ENCODE measurements around the gene TRAPPC8.
"Not testable (repeated sequence)": the region's sequence is repeated elsewhere in the genome, so short reads cannot be mapped to it uniquely, and the experiment has no call there.

TRAPPC8 gene

DNA sequence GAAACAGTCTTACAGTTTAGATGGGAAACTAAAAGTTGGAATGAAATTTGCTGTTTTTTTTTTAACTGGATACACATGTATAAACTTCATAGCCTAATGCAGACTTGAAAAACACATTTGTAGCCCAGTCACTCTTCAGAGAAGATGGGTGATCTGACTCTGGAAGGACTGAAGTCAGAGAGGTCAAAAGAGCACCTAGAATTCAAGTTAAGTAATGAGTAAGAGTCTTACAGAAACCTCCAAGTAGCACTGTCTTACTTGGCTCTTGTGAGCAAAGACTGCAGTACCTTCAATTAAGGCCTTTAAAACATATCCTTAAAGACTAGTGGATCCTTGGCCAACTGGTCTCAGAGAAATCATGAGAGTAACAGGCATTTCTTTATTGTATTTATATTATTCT is 41.9 kb downstream of the TRAPPC8 start:
- no peak for DNase-seq (ENCODE audit: low read depth in 1 of 2, low spot score in 1 of 2)
- no peak for TF ChIP-seq POLR2AphosphoS5 (IDR thresholded peaks at IDR 0.05; ENCODE audit: low read depth)
- TF ChIP-seq SPI1 (IDR thresholded peaks at IDR 0.05; ENCODE audit: borderline replicate concordance, low read depth), result no peak
- TF ChIP-seq, protein P1, sequence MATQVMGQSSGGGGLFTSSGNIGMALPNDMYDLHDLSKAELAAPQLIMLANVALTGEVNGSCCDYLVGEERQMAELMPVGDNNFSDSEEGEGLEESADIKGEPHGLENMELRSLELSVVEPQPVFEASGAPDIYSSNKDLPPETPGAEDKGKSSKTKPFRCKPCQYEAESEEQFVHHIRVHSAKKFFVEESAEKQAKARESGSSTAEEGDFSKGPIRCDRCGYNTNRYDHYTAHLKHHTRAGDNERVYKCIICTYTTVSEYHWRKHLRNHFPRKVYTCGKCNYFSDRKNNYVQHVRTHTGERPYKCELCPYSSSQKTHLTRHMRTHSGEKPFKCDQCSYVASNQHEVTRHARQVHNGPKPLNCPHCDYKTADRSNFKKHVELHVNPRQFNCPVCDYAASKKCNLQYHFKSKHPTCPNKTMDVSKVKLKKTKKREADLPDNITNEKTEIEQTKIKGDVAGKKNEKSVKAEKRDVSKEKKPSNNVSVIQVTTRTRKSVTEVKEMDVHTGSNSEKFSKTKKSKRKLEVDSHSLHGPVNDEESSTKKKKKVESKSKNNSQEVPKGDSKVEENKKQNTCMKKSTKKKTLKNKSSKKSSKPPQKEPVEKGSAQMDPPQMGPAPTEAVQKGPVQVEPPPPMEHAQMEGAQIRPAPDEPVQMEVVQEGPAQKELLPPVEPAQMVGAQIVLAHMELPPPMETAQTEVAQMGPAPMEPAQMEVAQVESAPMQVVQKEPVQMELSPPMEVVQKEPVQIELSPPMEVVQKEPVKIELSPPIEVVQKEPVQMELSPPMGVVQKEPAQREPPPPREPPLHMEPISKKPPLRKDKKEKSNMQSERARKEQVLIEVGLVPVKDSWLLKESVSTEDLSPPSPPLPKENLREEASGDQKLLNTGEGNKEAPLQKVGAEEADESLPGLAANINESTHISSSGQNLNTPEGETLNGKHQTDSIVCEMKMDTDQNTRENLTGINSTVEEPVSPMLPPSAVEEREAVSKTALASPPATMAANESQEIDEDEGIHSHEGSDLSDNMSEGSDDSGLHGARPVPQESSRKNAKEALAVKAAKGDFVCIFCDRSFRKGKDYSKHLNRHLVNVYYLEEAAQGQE (IDR thresholded peaks at IDR 0.05; ENCODE audit: insufficient replicate concordance, low read depth), result no peak
- no peak for TF ChIP-seq GABPA (IDR thresholded peaks at IDR 0.05; ENCODE audit: low read depth)
- TF ChIP-seq, protein P2, sequence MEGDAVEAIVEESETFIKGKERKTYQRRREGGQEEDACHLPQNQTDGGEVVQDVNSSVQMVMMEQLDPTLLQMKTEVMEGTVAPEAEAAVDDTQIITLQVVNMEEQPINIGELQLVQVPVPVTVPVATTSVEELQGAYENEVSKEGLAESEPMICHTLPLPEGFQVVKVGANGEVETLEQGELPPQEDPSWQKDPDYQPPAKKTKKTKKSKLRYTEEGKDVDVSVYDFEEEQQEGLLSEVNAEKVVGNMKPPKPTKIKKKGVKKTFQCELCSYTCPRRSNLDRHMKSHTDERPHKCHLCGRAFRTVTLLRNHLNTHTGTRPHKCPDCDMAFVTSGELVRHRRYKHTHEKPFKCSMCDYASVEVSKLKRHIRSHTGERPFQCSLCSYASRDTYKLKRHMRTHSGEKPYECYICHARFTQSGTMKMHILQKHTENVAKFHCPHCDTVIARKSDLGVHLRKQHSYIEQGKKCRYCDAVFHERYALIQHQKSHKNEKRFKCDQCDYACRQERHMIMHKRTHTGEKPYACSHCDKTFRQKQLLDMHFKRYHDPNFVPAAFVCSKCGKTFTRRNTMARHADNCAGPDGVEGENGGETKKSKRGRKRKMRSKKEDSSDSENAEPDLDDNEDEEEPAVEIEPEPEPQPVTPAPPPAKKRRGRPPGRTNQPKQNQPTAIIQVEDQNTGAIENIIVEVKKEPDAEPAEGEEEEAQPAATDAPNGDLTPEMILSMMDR (IDR thresholded peaks at IDR 0.05; ENCODE audit: insufficient read depth, low read length), result no peak
- Histone ChIP-seq H3K4me3 (replicated peaks; ENCODE audit: insufficient read depth, low read length) (no peak overlapping the region), H3K27me3 (ENCODE audit: insufficient read depth, poor library complexity, severe bottlenecking) (no peaks in the 10 kb centered on the region), H3K27ac (replicated peaks) (no peak overlapping the region)

DNA sequence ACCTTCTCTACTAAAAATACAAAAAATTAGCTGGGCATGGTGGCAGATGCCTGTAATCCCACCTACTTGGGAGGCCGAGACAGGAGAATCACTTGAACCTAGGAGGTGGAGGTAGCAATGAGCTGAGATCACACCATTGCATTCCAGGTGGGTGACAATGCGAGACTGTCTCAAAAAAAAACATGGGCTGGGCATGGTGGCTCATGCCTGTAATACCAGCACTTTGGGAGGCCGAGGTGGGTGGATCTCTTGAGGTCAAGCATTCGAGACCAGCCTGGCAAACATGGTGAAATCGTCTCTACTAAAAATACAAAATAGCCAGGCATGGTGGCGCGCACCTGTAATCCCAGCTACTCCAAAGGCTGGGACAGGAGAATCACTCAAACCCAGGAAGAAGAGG is 43.2 kb downstream of the TRAPPC8 start:
- H3K27me3 ChIP-seq (ENCODE audit: insufficient read depth, poor library complexity, severe bottlenecking); H3K4me3 ChIP-seq (replicated peaks; ENCODE audit: insufficient read depth, low read length); DNase-seq (ENCODE audit: low read depth in 1 of 2, low spot score in 1 of 2); H3K27ac ChIP-seq (replicated peaks): not testable (repeated sequence)

DNA sequence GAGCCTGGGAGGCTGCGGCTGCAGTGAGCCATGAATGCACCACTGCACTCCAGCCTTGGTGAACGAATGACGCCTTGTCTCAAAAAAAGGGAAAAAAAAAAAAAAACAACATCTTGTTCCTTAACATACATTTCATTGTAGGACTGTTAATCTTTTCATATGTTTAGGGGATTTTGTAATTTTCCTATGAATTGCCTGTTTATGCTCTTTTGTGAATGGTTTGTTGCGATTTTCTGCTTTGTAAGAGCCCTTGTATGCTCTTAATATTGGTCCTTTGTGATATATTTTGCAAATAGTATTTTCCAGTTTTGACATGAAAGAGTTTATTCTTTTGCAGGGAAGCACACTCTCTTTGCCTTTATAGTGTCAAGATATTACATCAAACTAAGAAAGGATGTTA is 50.0 kb downstream of the TRAPPC8 start:
- DNase-seq (ENCODE audit: low read depth in 1 of 2, low spot score in 1 of 2), result no peak
- Histone ChIP-seq H3K4me3 (replicated peaks; ENCODE audit: insufficient read depth, low read length) (no peak overlapping the region), H3K27me3 (ENCODE audit: insufficient read depth, poor library complexity, severe bottlenecking) (no peaks in the 10 kb centered on the region), H3K27ac (replicated peaks) (no peak overlapping the region)
- TF ChIP-seq, protein P1 (IDR thresholded peaks at IDR 0.05; ENCODE audit: insufficient replicate concordance, low read depth), result no peak
- no peak for TF ChIP-seq GABPA (IDR thresholded peaks at IDR 0.05; ENCODE audit: low read depth)

DNA sequence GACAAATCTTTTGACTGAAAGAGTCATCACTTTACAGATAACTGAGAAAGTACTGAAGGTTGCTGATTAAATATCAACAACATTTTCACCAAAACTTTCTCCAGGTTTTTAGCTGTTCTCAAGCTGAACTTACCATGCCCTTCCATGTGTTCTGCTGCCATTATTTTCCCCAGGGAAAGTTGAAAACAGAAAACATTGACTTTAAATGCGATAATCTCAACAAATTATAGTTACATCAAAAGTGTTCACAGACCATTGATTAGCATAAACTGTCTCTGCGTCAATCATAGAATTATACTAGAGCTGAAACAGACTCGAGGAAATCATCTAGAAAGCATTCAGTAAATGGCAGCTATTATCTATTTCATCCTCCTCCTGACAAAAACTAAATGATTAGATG is 51.4 kb downstream of the TRAPPC8 start:
- DNase-seq (ENCODE audit: low read depth in 1 of 2, low spot score in 1 of 2), result no peak
- no peak overlapping the region for H3K27ac ChIP-seq (replicated peaks)
- TF ChIP-seq, protein P1 (IDR thresholded peaks at IDR 0.05; ENCODE audit: insufficient replicate concordance, low read depth), result no peak
- TF ChIP-seq SPI1 (IDR thresholded peaks at IDR 0.05; ENCODE audit: borderline replicate concordance, low read depth) (no peak), GABPA (IDR thresholded peaks at IDR 0.05; ENCODE audit: low read depth) (no peak), POLR2AphosphoS5 (IDR thresholded peaks at IDR 0.05; ENCODE audit: low read depth) (no peak)
- TF ChIP-seq, protein P2 (IDR thresholded peaks at IDR 0.05; ENCODE audit: insufficient read depth, low read length), result no peak
- H3K27me3 ChIP-seq (ENCODE audit: insufficient read depth, poor library complexity, severe bottlenecking), result no peaks in the 10 kb centered on the region
- no peak overlapping the region for H3K4me3 ChIP-seq (replicated peaks; ENCODE audit: insufficient read depth, low read length)
